Retinal pigment epithelial cell (primary cell): ENCODE results near the gene PTPN14.

Source experiments
- DNase-seq: peaks from one replicate; pipeline ENCODE4 v3.0.0-alpha.2; 2010; ENCODE audit warnings: low read depth
- H3K4me3 ChIP-seq: 2 replicates; pipeline ENCODE4 v1.5.1; 2011; ENCODE audit warnings: mild to moderate bottlenecking, low read length, control low read depth, moderate library complexity
- CTCF ChIP-seq: conservative IDR thresholded peaks from 2 replicates; pipeline ENCODE4 v1.5.1; 2011; ENCODE audit warnings: low read depth, low read length, control low read depth, inconsistent platforms

Gene PTPN14

GRCh38 chr1:214349781-214350180 lies 201.6 kb downstream of the PTPN14 start:
- DNase-seq = peak; percentile 35
- no peak overlapping the region for H3K4me3 ChIP-seq
- no peak for TF ChIP-seq CTCF

GRCh38 chr1:214349008-214349407 lies 202.4 kb downstream of the PTPN14 start:
- DNase-seq = no peak
- no peak overlapping the region for H3K4me3 ChIP-seq
- peak; percentile 11 for TF ChIP-seq CTCF

GRCh38 chr1:214344897-214345296 lies 206.5 kb downstream of the PTPN14 start:
- H3K4me3 ChIP-seq = no peak overlapping the region
- DNase-seq = no peak
- no peak for TF ChIP-seq CTCF

- no peak for TF ChIP-seq CTCF
- no peak overlapping the region for H3K4me3 ChIP-seq
- DNase-seq = no peak
Observed at GRCh38 chr1:214342525-214342924, 208.9 kb downstream of the PTPN14 start.

- peak; percentile 2 for TF ChIP-seq CTCF
- DNase-seq = no peak
- H3K4me3 ChIP-seq = no peak overlapping the region
Observed at GRCh38 chr1:214341932-214342331, 209.5 kb downstream of the PTPN14 start.

GRCh38 chr1:214341459-214341858 lies 209.9 kb downstream of the PTPN14 start:
- H3K4me3 ChIP-seq = no peak overlapping the region
- no peak for DNase-seq
- no peak for TF ChIP-seq CTCF

- TF ChIP-seq CTCF = no peak
- no peak overlapping the region for H3K4me3 ChIP-seq
- no peak for DNase-seq
Observed at GRCh38 chr1:214338212-214338611, 213.2 kb downstream of the PTPN14 start.
